Stimulated activated CD4-positive, alpha-beta T cell treated with anti-CD3 and anti-CD28 coated beads, Interleukin-12 subunit alpha, Interleukin-12 subunit beta, amount 100 ng/mL, for 4 hours (primary cell): ENCODE results near the gene YPEL2.
A peak's percentile ranks its signal among the peaks of the same experiment; 100 is the strongest.
"Not testable (repeated sequence)": the region's sequence is repeated elsewhere in the genome, so short reads cannot be mapped to it uniquely, and the experiment has no call there.

Experiments used
- DNase-seq: peaks from one replicate; pipeline ENCODE4 v3.0.0-alpha.2; 2020

YPEL2 gene, protein sequence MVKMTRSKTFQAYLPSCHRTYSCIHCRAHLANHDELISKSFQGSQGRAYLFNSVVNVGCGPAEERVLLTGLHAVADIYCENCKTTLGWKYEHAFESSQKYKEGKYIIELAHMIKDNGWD

DNA sequence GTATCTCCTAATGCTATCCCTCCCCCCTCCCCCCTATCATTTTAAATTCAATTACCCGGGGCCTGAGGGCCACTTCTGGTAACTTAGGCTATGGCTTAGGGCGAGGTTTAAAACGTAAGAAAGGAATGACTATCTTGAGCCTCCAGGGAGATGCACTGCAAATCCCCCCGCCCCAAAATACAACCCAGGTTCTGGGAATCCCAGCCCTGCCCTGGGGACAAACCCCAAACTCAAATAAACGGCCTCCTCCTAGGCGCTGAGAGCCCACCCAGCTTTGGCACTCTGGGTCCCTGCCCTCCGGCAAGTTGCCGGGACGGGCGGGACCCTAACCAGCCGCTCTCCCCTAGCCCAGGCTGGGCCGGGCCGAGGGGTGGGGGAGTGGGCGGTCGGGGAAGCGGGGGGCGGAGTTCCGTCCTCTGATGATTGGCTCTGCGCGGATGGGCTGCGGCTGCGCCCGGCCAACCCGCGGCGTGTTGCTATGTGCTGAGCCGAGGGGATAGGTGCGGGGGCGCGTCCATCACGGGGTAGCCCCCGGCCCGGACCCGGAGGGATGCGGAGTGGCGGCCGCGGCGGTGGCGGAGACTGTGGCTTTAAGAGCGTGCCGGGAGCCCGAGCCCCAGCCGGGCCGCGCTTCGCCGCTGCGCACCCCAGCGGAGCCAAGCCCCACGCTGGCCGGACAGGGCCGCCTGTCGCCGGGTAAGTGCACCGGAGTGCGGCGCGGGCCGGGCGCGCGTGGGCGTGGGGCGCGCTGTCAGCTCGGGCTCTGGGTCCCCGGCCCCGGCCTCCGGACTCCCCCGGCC lies at the start of gene YPEL2:
TSS of gene YPEL2 (plus strand) at position 527 of the 800 bp plus-strand sequence. CDS start 21,755 bp downstream, outside the sequence.
- peak; percentile 83 for DNase-seq

DNA sequence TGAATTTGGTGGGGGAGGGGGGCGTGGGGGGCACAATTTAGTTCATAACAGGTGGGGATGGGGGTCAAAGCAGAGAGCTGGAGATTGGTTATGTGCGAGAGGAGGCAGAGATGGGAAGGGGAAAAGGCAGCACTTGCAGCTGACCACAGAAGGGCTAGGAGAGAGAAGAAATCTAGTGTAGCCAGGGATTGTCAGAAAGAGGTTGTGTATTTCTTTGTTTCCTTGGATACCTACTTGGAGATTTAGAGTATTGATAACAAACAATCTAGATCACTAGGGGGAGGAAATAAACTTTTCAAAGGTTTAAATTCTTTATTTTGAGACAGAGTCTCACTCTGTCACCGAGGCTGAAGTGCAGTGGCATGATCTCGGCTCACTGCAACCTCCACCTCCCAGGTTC lies 47.1 kb upstream of the YPEL2 start:
- DNase-seq, result no peak

DNA sequence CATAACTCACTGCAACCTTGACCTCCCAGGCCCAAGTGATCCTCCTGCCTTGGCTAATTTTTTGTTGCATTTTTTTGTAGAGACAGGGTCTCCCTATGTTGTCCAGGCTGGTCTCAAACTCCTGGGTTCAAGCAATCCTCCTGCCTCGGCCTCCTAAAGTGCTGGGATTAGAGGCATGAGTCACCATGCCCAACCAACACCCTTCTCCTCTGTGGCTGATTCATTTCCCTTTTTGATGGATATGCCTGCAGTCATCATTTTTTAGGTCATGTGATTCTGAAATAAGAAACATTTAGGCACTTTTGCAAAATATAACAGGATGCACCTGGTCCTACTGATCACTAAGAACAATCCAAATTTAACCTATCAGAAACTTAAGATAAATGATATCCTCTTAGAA lies 44.0 kb upstream of the YPEL2 start:
- no peak for DNase-seq

DNA sequence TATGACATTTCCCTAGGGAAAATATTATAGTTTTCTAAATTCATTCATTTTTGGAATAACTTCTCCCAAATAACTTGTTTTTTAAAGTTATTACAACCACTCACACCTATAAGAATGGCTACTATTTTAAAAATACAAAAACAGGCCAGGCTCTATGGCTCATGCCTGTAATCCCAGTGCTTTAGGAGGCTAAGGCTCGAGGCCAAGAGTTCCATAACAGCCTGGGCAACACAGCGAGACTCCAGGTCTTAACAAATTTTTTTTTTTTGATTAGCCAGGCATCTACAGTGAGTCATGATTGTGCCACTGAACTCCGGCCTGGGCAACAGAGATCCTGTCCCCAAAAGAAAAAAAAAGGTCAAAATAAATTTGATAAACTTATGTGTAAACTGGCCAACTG lies 43.6 kb upstream of the YPEL2 start:
- DNase-seq, result no peak

DNA sequence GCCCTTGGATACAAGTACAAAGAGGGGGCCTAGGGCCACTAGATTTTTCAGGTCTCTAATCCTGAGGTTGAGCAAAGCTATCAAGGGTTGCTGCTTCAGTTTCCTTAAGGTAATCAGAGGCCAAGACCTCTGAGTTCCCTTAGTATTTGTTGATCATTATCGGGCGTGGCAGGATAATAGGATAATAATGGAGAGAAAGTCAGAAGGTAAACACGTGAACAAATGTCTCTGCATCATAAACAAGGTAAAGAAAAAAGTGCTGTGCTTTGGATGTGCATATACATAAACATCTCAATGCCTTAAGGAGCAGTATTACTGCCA lies 41.5 kb upstream of the YPEL2 start:
- DNase-seq, result no peak

DNA sequence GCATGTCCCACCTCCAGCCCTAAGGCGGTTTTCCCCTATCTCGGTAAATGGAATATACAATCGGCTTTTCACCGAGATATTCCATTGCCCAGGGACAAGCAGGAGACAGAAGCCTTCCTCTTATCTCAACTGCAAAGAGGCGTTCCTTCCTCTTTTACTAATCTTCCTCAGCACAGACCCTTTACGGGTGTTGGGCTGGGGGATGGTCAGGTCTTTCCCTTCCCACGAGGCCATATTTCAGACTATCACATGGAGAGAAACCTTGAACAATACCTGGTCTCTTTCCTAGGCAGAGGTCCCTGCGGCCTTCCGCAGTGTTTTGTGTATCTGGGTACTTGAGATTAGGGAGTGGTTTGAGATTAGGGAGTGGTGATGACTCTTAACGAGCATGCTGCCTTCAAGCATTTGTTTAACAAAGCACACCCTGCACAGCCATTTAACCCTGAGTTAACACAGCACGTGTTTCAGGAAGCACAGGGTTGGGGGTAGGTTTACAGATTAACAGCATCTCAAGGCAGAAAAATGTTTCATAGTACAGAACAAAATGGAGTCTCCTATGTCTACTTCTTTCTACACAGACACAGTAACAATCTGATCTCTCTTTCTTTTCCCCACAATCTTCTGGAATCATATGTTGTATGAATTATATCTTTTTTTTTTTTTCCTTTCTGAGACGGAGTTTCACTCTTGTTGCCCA lies 41.0 kb upstream of the YPEL2 start:
- not testable (repeated sequence) for DNase-seq

DNA sequence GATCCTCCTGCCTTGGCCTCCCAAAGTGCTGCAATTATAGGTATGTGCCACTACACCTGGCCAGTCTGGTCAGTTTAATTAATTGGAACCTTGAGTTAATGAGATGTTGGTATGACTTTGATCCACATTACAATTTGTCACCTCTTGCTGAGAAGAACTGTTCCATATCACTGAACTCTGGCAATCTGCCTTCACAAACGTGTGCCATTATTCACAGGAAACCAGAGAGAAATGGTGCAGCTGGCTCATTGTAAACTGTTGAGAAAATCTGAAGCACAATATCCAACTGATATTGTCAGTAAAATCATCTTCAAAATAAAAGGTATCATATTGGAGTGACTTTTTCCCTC lies 39.3 kb upstream of the YPEL2 start:
- DNase-seq, result no peak

DNA sequence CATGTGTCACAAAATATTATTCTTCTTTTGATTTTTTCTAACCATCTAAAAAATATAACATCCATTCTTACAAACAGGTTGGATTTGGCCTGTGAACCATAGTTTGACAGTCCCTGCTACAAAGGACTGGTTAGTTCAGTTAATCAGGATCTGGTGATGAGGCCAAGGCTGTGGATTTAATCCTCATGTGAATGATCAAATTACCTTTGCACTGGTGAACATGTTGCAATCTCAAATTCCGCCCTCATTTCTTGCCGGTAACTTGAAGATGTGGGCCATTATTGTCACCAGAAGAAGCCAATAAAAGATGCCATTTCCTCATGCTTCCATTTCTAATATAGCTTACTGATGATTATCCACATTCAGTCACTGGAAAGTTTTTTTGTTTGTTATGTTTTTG lies 35.3 kb upstream of the YPEL2 start:
- DNase-seq, result no peak

DNA sequence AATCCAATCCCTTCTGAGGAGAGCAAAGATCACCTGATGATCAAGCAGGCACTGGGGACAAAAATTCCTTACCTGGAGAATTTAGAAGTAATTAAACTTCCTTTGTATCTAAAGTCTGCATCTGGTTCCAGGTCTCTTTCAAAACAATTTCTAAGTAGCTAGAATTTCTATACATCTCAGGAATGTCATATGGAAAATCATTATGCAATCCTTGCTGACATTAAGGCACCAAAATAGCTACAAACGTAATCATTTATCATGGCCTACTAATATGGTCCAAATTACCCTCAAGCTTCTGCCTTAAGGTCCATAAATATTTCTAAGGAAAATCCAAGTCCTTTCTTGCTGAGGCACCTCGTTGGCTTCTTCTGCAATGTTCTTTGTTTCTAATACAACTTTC lies 32.9 kb upstream of the YPEL2 start:
- no peak for DNase-seq

DNA sequence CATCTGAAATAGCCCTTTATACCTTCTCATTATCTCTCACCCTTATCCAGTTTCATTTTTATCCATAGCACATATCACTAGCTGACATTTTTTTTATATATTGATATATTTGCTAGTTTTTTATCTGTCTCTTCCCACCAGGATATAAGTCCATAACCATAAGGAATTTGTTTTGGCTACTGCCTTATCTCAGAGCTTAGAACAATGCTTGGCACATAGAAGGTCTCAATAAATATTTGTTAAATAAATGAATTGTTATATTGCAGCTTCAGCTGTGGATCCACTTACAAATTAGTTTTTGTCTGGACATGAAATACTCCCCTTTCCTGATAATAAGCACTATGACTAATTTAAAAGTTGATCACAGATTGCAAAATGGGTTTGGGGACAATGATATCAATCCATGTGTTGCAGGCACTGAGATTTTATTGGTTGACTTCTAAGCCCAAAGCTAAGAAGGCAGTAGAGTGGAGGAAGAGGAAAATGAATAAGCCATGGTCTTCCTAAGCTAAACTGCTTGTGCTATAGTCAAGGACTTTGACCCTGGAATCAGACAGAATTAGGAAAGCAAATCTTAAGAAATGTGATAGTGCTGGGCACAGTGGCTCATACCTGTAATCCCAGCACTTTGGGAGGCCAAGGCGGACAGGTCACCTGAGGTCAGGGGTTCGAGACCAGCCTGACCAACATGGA lies 31.9 kb upstream of the YPEL2 start:
- no peak for DNase-seq

DNA sequence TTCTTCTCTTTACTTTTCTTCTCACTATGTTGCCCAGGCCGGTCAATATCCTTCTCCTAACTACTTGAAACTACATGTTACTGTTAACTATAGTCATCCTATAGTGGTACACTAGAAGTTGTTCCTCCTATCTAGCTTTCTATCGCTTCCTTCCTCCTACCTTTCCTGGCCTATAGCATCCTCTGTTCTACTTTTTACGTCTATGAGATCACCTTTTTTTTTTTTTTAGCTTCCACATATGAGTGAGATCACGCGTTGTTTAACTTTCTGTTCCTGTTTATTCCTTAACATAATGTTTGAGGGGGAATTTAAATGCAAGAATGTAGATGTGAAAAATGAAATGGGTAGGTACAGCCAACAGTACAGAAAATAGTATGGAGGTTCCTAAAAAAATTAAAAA lies 30.5 kb upstream of the YPEL2 start:
- no peak for DNase-seq

DNA sequence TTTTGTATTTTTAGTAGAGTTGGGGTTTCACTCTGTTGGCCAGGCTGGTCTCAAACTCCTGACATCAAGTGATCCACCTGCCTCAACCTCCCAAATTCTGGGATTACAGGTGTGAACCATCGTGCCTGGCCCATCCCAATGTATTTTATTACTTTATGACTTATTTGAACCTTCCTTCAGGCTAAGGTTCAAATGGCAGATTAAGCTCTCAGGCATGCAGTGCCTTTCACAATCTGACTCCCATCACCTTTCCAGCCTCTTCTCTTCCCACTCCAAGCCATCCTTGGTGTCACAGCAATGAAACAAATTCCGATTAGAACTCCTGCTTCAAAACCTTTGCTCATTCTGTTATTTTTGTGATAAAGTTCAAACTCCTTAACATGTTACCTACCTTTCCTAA lies 26.6 kb upstream of the YPEL2 start:
- DNase-seq, result no peak

DNA sequence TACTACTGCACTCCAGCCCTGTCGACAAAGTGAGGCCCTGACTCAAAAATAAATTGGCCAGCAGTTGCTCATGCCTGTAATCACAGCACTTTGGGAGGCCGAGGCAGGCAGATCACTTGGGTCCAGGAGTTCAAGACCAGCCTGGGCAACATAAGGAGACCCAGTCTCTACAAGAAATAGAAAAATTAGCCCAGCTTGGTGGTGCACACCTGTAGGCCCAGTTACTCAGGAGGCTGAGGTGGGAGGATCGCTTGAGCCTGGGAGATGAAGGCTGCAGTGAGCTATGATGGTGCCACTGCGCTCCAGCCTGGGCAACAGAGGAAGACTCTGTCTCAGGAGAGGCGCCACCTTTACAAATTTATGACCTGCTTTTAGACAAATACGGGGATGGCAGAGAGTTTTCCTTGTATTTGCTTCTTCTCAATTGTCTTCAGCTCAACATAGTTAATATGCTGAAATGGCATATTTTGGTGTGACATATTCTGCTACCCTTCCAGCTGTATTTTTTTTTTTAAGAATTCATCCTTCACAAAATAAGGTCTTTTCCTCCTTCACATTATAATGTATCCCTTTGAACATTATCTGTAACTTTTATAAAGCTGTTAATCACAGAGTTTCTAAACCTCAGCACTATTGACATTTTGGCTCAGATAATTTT lies 21.1 kb upstream of the YPEL2 start:
- DNase-seq, result no peak

DNA sequence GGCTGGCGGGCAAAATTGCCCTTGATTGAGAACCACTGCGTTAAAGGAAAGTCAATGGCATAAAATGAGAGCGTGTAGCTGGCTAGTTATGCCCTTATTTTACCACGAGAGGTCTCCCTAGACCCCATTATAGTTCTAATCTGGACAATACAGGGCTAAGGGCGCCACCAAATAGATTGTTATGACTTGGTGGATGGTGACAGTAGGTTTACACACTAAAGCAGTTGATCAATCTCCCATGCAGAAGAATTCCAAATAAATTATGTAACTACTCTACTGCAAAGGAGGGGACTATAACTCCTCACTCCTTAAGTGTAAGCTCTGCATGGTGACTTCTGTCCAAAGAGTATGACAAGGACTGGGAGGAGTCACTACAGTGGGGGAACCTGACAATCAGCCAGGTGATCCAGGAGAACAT lies 20.4 kb upstream of the YPEL2 start:
- peak; percentile 16 for DNase-seq

DNA sequence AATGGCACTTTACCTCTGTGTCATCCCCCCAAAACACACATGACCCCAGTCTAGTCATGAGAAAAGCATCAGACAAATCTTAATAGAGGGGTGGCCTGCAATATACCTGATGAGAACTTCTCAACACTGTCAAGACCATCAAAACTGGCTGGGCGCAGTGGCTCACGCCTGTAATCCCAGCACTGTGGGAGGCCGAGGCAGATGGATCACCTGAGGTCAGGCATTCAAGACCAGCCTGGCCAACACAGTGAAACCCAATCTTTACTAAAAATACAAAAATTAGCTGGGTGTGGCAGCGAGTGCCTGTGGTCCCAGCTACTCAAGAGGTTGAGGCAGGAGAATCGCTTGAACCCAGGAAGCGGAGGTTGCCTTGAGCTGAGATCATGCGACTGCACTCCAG lies 19.9 kb upstream of the YPEL2 start:
- DNase-seq, result not testable (repeated sequence)

DNA sequence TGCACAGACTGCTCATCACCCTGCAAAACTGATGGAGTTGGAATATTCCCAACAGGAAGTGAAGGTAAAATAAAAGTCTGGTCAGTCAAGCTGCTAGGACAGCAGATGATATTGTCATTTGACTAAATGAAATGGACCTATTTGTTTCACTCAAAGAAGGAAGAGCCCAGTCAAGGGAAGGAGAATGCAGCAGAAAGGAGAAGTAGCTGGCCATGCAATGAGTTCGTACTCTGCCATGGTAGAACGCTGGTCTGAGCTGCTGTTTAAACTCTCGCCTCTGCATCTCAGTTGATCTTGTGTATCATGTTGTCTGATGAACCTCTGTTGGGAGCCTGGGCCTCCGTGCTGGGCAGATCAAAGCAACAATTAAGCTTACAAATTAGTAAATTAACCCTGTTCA lies 15.6 kb upstream of the YPEL2 start:
- no peak for DNase-seq

DNA sequence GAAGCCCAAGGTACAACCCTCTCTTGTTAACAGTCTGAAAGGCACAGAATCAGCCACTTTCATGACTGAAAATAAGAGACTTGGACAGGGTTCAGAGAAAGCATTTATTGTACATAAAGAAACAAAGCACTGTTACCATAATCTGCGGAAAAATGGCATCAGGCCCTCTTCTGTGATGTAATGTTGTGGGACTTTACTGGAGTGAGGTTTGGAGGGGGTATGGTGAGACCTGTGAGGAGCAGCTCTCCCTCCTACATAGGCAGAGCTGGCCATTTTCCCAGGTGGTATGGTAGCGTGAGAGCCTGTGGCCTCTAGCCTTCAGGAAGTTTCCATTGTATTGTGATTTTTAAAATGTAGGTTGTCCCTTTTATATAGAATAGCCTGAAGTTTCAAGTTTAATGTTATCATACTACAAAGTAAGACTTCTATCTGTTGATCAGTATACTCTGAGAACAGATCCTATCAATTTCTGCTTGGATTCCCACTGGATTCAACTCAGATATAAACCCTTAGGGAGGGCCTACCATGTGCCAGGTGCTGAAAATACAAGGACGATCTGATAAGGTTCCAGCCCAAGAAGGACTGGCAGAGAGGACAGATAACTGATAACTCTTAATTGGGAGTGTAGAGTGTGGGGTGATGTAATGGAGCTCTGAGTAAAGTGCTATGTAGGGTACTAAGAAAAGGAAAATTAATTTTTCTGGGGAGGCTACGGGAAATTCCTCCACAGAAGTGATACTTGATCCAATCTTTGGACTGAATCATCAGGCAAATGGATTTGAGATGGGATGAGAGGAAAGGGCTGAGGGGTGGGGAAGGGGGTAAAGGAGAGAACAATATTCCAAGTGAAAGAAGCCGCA lies 4.1 kb upstream of the YPEL2 start:
- no peak for DNase-seq

DNA sequence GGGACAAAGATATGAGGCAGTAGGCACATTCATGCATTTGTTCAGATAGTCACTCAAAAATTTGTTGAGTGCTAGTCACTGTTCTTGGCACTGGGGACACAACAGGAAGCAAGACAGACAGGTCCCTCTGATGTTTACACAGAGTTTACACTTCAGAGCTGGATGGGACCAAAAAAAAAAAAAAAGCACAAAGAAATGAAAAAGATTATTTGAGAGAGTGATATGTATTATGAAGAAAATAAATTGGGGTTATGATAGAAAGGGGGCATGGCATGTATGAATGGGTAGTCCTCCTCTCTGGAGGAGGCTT lies 3.5 kb upstream of the YPEL2 start:
- no peak for DNase-seq

DNA sequence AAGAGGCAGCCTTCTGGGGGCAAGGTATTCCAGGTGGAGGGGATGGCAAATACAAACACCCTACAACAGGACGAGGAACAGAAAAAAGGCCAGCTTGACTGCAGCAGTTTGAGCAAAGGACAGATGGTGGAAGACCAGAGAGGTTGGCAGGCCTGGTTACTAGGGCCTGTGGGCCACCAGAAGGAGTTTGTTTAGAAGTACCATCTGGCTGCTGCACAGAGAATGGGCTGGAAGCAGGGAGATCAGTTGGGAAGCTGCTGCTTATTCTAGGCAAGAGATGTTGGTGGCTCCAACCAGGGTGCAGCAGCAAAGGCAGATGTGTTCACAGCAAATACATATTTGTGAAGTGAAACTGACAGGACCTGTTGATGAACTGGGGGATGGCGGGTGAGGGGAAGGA lies 2.9 kb upstream of the YPEL2 start:
- no peak for DNase-seq

DNA sequence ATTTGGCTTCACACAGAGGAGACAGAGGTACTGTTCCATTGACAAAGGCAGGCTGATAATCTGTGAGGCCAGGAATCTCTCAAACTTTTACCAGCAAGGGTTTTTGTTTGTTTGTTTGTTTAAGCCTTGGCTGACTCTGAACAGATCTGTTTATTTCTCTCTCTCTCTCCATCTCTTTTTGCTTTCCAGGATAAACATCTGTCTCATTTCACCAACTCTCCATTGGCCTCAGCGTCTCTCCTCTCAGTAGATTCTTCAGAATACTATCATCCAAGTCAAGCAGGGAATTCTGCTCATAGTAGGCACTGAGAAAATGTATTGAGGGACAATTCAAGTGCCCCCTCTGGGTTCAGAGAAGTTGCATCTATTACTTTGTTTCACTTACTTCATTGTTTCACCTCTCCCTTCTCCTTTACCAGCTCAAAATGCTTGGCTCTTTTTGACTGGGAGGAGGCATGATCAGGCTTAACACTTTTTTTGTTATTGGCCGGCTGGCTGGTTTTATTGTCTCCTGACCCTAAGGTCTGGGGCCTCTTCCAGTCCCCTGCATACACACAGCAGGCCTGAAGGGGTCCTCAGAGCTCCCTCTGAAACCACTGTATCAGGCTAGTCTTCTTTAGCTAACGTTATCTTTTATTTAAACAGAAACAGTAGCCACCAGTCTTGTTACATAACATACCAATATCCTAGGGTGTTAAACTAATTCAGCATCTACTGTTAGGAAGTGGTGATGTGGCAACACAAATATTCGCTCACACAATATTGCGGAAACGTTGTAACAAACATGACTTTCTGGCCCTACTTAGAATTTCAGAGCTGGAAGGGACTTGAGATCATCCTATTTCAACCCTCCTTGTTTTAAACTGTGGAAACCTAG lies 2.0 kb upstream of the YPEL2 start:
- peak; percentile 16 for DNase-seq
